Germinal center (tissue), 1 donor: ENCODE results near the gene RECK.
A peak's percentile ranks its signal among the peaks of the same experiment; 100 is the strongest.
"Not testable (repeated sequence)": the region's sequence is repeated elsewhere in the genome, so short reads cannot be mapped to it uniquely, and the experiment has no call there.

Experiments
- DNase-seq: peaks from one replicate; pipeline ENCODE4 v3.0.0; 2012; ENCODE audit warnings: mixed read lengths, low spot score

The RECK gene

DNA sequence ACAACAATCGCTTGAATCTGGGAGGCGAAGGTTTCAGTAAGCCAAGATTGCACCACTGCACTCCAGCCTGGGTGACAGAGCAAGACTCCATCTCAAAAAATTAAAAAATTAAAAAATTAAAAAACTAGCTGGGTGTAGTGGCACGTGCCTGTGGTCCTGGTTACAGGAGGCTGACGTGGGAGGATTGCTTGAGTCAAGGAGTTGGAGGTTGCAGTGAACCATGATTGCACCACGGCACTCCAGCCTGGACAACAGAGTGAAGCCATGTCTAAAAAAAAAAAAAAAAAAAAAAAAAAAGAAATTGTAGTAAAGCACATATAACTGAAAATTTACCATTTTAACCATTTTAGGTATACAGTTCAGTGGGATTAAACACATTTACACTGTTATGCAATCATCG, 119.4 kb downstream of the RECK start:
- no peak for DNase-seq

GRCh38 chr9:36158122-36158521, 121.4 kb downstream of the RECK start:
- no peak for DNase-seq

DNA sequence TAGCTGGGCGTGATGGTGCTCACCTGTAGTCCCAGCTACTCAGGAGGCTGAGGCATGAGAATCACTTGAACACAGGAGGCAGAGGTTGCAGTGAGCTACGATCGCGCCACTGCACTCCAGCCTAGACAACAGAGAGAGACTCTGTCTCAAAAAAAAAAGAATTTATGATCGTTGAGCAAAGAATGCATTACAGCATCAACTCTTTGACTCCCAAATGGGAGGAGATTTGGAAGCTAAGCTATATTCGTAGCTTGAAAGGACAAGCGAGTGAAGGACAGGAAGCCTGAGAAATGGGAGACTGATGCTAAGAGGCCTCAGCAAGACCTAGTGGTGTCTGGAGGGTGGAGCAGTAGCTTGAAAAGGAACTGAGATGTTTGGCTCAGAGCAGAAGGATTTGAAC, 122.2 kb downstream of the RECK start:
- DNase-seq: no peak

- not testable (repeated sequence) for DNase-seq
Observed at GRCh38 chr9:36159509-36159908, 122.8 kb downstream of the RECK start.

- not testable (repeated sequence) for DNase-seq
Observed at GRCh38 chr9:36160126-36160525, 123.4 kb downstream of the RECK start.

GRCh38 chr9:36161187-36161586, 124.5 kb downstream of the RECK start:
- no peak for DNase-seq

GRCh38 chr9:36162211-36162738, 125.6 kb downstream of the RECK start:
- DNase-seq: no peak

GRCh38 chr9:36163049-36163785, 126.5 kb downstream of the RECK start:
- DNase-seq: no peak

GRCh38 chr9:36163786-36164170, 127.1 kb downstream of the RECK start:
- DNase-seq: no peak

DNA sequence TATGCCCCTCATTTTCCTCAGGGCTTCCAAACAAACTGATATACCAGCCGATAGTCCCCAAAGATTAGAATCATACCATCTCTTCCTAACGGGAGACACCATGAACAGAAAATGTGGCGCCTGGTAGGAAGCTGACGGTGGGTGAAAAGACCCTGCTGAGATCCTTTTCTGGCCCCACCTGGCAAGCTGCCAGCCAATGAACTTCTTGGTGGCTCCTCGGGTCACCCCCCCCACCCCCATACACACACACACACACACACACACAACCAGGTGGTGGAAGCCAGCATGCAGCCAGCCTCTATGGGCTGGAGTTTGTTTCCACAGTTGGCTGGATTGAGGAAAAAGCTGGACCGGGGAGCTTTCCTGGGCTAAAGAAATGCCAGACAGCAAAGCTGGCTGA, 127.7 kb downstream of the RECK start:
- DNase-seq: no peak

DNA sequence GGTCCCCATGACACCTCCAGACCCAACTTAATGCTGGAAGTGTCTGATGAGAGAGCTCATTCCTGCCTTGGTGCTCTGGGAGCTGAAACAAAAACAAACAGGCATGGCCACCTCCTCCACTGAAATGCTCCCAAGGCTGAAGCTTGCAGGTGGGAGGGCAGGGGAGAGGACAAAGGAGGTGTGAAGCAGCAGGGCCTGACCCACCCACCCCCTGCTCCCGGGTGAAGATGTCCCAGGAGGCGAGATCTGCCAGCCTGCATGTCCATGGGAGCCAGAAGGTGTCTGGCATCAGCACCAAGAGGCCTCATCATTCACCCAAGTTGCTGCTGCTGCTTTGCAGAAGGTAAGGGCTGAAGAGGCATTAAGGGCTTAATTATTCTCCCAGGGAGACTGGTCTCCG, 128.3 kb downstream of the RECK start:
- no peak for DNase-seq

- DNase-seq: no peak
Observed at GRCh38 chr9:36165826-36166167, 129.1 kb downstream of the RECK start.

DNA sequence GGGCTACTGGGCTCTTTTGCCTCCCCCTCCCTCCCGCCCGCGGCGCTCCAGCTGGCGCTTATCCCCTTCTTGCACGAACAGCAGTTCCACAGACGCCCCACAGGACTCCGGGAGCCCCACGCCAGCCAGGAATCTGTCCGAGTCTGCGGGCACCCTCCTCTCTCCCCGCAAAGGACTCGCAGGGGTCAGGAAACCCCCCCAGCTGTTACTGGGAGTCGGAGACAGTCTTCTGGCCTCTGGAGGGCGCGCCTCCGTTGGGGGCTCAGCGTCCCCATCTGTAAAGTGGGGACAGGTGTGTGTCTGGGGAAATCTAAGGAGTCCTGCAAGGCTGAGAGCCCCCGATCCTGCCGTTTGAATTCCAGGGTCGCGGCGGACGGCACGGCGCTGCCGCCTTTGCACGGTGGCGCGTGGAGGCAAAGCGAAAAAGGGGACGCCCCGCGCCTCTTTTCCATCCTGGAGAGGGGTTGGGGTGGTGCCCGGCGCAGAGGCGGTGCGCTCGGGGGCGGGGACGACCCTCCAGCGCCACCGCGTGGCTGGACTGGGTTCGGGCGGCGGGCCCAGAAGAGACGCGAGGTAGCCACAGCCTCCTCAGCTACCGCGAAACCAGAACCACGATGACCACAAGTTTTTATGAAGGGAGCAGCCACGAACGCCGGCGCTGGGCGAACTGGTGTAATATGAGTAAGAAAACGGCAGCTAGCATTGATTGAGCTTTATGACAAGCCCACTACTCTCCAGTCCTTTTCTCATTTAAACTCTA, 129.6 kb downstream of the RECK start:
- DNase-seq: peak; percentile 93

- no peak for DNase-seq
Observed at GRCh38 chr9:36169166-36169565, 132.5 kb downstream of the RECK start, which contains the start of gene CCIN. Gene CCIN, plus strand, starts transcription at chr9:36169388. Its CDS starts 115 bp downstream, at chr9:36169503.

DNA sequence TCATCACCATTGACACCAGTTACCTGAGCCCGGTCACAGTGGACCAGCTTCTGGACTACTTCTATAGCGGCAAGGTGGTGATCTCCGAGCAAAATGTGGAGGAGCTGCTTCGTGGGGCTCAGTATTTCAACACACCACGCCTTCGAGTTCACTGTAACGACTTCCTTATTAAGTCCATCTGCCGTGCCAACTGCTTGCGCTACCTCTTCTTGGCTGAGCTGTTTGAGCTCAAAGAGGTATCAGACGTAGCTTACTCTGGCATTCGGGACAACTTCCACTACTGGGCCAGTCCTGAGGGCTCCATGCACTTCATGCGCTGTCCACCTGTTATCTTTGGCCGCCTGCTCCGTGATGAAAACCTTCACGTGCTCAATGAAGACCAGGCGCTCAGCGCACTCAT, 133.0 kb downstream of the RECK start:
- no peak for DNase-seq

DNA sequence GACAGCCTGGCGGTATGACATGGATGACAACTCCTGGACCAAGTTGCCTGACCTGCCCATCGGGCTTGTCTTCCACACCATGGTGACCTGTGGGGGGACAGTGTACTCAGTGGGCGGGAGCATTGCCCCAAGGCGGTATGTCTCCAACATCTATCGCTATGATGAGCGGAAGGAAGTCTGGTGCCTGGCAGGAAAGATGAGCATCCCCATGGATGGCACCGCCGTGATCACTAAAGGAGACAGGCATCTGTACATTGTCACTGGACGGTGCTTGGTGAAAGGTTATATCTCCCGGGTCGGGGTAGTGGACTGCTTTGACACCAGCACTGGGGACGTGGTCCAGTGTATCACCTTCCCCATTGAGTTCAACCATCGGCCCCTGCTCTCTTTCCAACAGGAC, 133.8 kb downstream of the RECK start:
- DNase-seq: no peak

DNA sequence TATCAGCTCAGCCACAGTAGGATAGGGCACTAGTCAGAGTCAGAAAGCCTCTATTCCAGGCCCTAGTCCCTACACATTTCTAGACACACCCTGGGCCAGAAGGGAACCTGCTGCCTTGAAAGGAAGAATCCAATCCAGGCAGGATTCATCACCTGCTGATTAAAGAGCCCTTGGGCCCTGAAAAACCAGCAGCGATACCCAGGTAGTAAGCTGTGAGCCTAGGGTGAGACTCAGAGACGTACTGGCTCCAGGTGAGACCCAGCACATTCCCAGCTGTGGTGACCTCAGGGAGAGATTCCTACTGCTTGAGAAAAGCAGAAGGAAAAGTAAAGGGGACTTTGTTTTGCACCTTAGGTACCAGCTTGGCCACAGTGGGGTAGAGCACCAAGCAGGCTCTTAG, 137.1 kb downstream of the RECK start:
- no peak for DNase-seq
